ENCODE results near the gene PPEF2.

DNA sequence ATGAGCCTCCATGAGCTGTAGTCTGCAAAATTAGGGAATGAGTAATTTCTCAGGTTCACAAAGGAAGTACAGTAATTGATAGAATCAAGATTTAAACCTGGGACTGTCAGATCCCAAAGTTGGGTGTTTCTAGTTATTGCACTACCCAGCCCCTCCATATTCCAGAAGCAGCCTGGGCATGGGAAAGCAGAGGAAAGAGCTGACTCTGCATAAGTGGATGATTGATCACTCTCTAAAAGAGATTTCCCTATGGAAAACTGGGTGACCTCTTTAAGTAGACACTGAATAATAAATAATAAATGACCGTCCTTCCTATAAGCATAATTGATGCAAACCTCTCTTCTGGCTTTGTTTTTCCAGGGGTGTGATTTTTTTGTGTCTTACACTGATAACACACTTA lies 33.4 kb upstream of the PPEF2 start:
- TF ChIP-seq POLR2A (IDR thresholded peaks at IDR 0.05) (no peak), CTCF (IDR thresholded peaks at IDR 0.05) (no peak)
